ENCODE measurements around the gene ANKMY1. TPM values are rescaled to one million over a fixed set of nuclear protein-coding genes. Genes with fewer than 3 reads are reported as not detected.
"Not testable (repeated sequence)": the region's sequence is repeated elsewhere in the genome, so short reads cannot be mapped to it uniquely, and the experiment has no call there.

Gene ANKMY1
- polyA plus RNA-seq, 3 donors: 10.5 to 14.9 (median 11.4) TPM

DNA sequence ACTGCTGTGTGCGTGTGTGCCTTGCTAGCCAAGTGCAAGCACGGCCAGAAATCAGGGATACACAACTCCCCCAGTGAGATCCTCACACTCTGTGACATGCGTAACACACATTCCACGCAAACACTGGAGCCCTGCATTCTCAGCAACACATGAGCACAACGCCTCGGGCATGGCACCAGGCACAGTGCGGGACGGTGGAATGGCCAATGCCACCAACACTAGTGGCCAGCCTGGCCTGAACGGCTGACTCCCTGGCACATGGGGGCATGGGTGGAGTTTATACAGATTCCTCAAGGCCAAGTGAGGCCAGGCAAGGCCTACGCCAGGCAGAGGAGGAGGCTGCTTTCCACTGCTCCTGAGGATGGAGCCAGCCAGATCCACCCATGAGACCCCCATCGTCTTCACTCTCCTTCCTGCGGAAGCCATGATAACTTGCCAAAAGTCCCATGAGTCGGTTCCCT lies 56.2 kb downstream of the ANKMY1 start:
- DNase-seq (ENCODE audit: extremely low read depth in 1 of 11, low read depth in 9 of 11, low spot score in 4 of 11): no peak

DNA sequence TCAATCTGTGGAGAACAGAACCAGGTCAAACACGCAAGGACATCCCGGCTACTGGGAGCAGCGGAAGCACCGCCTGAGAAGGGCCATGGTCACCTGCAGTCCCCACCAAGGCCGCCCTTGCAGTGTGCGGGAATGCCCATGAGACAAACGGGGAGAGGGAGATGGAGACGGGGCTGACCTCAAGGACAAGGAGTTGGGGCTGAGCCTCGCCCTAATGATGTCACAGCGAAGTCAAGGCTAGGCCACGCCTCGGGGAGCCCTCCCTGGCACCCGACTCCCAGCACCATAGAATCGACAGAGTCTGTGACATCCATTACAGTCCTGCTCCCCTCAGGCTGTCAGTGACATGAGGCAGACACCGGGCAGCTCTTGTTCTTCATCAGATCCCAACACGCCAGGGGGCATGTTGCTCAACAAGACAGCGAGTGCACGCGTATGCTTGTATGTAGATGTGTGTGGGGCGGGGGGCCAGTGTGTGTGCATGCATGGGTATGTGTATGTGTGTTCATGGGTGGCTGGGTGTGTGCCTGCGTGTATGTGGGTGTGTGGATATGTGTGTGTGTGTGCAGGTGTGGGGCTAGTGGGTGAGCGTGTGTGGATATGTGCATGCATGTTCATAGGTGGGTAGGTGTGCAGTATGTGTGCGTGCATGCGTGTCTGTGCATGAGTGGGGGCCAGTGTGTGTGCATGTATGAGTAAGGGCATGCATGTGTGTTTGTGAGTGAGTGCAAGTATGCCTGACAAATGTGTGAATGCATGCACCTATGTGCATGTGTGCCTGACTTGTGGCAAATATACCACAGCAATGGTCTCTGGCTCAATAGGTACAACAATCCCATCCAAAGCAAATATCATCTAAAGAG lies 57.0 kb downstream of the ANKMY1 start:
- DNase-seq (ENCODE audit: extremely low read depth in 1 of 11, low read depth in 9 of 11, low spot score in 4 of 11): no peak

DNA sequence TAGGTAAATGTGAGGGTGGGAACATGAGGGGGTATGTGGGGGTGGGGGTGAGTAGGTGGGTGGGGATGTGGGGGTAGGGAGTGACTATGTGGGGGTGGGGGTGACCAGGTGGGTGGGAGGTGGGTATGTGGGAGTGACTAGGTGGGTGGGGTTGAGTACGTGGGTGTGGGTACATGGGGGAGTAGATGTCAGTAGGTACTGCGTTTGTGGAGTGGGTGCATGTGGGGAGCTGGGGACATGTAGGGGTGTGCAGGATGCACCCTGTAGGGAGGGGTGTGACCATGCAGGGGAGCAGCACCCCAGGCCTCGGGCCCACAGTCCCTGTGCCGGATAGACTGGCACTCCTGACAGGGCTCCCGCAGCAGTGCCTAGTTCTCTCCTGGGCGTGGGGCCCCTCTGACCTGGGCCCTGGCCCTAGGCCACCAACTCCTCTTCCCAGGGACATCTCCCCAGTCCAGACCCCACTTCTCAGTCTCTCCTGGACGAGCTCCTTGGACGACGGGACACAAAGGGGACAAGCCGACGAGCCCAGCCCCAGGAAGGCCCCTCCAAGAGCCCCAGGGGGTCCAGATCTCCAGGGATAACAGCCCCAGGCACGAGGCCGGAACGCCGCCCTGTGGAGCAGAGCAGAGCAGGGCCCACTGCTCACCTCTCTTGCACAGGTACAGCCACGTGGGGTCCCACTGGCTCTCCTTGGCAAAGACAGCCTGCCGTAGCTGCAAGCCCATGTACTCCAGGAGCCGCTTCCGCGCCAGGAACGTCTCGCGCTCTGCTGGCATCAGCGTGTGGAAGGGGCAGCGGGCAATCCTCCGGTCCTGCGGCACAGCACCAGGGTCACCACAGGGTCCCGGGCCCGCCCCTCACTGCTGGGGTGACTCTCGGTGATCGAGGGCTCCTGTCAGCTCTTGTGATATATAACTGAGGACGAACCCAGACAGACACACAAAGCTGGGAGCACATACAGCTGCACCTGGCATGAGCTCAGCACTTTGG lies 58.2 kb downstream of the ANKMY1 start:
- no peak for DNase-seq (ENCODE audit: extremely low read depth in 1 of 11, low read depth in 9 of 11, low spot score in 4 of 11)

DNA sequence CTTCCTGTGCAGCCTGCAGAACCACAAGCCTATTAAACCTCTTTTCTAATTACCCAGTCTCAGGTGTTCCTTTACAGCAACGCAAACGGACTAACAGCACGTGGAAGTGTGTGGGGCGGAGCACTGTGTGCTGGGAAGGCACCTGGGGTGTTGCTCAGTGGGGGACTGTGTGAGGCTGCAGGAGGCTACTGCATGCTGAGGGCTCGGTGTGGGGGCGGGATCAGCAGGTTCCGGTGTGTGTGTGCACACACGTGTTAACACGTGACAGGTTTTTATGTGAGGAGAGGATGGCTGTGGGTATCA lies 58.9 kb downstream of the ANKMY1 start:
- DNase-seq (ENCODE audit: extremely low read depth in 1 of 11, low read depth in 9 of 11, low spot score in 4 of 11): no peak

DNA sequence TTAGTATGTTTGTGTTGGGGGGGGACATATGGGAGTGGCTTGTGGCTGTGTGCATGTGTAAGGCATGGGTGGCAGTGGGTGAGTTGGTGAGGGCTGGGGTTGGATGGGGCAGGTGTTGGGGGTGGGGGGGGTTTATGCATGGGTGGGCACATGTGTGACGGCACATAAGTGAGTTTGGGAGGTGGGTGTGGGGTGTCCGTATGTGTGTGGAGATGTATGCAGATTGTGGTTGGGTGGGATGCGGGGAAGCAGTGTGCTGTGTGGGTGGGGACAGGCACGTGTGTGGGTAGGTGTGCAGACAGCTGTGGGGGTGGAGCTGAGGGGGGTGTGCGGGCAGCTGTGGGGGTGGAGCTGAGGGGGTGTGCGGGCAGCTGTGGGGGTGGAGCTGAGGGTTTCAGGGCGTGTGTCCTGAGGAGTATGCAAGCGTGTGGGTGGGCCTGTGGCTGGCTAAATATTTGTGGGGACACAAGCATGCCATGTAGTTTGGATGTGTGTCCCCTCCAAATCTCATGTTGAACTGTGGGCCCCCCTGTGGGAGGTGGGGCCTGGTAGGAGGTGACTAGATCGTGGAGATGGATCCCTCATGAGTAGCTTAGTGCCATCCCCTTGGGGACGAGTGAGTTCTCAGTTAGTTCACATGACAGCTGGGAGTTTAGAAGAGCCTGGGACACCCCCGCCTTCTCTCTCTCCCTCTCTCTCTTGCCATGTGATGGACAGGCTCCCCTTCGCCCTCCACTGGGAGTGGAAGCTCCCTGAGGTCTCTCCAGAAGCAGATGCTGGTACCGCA lies 59.4 kb downstream of the ANKMY1 start:
- no peak for DNase-seq (ENCODE audit: extremely low read depth in 1 of 11, low read depth in 9 of 11, low spot score in 4 of 11)

DNA sequence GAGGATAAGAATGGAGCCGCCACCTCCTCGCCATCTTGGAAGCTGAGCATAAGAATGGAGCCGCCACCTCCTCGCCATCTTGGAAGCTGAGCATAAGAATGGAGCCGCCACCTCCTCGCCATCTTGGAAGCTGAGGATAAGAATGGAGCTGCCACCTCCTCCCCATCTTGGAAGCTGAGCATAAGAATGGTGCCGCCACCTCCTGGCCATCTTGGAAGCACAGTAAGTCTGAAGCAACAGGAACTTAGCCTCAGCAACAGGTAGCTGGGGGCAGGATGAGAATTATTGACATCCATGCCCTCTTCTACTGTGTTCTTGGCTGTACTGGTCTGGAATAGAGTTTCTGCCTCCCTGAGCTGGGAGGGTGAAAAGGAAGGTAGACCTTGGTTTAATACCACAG lies 60.7 kb downstream of the ANKMY1 start:
- DNase-seq (ENCODE audit: extremely low read depth in 1 of 11, low read depth in 9 of 11, low spot score in 4 of 11): not testable (repeated sequence)

DNA sequence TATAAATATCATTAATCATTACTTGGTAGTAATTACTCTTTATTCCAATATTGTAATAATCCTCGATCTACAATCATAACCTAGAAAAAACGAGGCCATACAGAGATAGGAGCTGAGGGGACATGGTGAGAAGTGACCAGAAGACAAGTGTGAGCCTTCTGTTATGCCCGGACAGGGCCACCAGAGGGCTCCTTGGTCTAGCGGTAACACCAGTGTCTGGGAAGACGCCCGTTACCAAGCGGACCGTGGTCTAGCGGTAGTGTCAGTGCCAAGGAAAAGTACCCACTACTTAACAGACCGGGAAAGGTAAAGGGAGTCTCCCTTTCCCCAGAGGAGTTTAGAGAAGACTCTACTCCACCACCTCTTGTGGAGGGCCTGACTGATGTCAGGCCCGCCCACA lies 62.8 kb downstream of the ANKMY1 start:
- DNase-seq (ENCODE audit: extremely low read depth in 1 of 11, low read depth in 9 of 11, low spot score in 4 of 11): not testable (repeated sequence)

DNA sequence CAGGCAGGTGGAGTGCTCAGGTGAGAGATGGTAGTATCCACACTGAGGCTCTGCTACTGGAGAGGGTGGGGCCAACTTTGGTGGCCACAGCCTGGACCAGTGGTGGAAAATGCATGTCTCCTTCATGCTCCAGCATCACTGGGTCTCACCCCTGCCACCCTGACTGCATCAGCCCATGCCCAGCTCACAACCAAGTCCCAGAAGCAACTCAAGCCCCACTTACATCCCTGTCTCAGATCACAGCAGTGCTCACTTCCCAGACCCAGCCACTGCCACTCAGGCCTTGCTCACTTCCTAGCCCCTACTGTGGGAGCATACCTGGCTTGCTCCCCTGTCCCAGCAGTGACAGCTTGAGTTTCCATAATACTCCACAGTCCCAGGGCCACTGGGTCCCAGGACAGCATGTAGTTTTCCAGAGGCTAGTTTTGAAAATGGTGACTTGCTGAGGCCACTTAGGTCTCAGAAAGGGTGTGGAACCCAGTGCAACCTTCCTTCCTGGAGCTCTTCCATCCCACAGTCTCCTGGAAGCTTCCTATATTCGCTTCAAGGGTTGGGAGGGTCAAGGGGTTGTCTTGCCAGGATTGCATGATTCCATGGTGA lies 63.5 kb downstream of the ANKMY1 start:
- DNase-seq (ENCODE audit: extremely low read depth in 1 of 11, low read depth in 9 of 11, low spot score in 4 of 11): no peak

DNA sequence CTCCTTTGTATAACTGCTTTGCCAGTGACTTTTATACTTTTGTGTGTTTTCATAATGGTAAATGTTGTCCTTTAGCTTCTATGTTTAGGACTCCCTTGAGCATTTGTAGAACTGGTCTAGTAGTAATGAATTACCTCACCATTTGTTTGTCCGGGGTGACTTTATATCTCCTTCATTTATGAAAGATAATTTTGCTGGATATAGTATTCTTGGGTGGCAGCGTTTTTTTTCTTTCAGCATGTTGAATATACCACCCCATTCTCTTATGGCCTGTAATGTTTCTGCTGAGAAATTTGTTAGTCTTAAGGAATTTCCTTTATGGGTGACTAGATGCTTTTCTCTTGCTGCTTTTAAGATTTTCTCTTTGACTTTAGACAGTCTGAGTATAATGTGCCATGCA lies 66.3 kb downstream of the ANKMY1 start:
- DNase-seq (ENCODE audit: extremely low read depth in 1 of 11, low read depth in 9 of 11, low spot score in 4 of 11): no peak

DNA sequence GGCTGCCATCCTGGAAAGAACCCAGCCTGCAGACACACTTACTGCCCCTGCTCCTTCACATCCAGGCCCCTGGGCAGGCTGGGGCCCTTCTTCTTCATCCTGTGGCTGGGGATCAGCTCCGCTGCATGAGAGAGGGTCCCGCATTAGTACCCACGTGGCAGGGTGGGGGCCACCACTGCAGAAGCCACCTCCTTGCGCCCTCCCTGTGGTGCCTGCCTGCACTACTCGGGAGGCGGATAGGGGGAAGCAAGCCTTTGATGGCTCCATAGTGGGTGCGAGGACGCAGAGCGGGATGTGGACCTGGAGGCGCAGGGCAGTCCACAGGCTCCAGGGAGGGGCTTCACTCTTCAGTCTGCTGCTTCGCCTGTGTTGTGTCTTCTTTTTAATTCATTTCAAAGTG lies 75.6 kb downstream of the ANKMY1 start:
- DNase-seq (ENCODE audit: extremely low read depth in 1 of 11, low read depth in 9 of 11, low spot score in 4 of 11): no peak

DNA sequence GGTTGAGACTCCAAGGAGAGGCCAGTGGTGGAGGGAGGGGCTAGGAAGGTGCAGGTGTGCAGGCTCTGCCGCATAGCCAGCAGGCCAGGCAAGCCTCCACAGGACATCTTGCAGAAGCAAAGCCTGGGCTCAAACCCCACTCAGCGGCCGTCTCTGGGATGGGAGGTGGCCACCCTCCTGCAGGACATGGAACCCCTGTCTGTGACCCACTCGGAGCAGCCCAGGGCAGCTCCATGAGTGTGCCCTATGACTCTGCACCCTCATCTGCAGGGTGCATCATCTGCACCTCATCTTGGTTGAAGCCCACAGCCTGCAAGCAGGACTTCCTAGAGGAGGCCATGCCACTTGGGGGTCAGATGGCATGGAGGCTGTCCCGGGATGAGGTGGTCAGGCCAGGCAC lies 76.1 kb downstream of the ANKMY1 start:
- DNase-seq (ENCODE audit: extremely low read depth in 1 of 11, low read depth in 9 of 11, low spot score in 4 of 11): no peak

DNA sequence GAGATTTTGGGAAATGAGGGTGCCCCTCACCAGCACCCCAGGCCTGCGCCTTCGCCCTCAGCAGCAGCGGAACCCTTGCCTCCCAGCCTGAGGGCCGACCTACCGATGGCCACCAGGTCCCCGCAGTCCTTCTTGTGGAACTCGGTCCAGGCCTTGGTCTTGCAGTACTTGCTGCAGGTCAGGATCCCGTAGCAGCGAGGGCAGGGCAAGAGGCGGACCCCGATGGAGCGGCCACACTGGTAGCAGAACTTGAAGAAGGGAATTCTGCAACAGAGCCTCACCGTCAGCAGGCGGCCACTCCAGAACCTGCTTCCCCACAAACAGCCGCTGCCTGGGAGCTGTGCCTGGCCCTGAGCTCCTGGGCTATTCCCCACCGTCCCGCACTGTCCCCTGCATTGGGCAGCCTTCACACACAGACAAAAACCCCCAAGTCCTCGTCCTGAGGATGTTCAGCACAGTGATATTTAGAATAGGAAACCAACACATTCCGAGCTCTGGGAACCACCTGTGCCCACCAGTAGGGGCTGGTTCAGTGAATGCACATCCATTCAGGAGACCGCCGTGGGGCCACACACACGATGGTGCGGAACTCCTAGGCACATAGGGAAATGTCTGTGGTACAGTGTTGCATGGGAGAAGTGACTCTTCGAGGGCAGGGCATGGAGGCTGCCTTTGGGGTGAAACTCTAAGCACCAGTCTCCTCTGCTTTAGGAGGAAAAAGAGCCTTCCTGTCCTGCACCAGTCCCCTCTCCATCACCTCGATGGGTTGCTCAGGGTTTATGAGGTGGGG lies 76.8 kb downstream of the ANKMY1 start:
- no peak for DNase-seq (ENCODE audit: extremely low read depth in 1 of 11, low read depth in 9 of 11, low spot score in 4 of 11)

DNA sequence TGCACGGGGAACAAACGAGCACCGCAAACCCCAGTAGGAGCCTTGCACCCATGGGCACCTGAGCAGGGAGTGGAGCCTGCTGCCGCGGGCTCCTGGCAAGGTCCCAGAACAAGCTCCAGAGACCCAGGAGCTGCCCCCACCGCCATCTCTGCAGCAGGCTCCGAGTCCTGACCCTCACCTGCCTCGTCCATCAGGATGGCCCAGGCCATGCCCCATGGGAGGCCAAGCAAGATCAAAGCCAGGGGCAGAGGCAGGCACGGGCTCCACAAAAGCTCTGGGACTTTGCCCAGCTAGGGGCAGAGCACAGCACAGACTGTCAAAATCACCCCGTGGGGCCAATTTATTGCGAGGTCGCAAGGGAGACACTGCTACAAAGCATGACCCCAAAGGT lies 78.7 kb downstream of the ANKMY1 start:
- DNase-seq (ENCODE audit: extremely low read depth in 1 of 11, low read depth in 9 of 11, low spot score in 4 of 11): no peak

DNA sequence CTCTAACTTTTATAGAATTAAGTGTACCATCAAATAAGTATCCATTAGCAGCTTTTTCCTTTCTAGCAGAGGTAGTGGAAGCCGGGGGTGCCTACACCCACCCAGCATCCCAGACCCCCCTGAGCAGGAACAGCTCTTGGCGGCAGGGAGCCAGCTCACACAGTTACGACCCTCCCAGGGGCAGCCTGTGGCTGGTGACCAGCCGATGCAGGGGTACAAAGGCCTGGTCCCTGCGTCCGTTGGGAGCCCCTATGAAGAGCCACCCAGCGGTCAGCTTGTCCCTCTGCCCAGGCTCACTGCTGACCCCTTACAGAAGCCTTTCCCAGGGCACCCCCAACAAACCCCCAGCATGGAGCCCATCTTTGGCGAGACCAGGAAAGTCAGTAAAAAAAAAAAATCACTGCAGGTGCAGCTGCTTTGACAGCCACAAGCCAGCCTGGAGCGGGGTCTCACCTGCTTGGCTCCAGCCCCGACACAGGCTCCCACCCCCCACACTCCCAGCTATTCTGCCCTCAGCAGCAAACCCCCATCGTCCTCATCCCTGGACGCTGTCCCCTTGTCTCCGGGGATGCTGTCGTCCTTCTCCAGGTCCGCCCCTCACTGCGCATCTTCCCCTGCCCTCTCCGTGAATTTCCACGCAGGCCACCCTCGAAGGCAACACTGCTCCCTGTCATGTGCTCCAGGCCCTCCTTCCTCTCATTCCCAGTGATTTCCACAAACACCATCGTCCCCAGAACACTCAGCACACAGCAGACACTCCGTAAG lies 79.3 kb downstream of the ANKMY1 start:
- DNase-seq (ENCODE audit: extremely low read depth in 1 of 11, low read depth in 9 of 11, low spot score in 4 of 11): no peak

DNA sequence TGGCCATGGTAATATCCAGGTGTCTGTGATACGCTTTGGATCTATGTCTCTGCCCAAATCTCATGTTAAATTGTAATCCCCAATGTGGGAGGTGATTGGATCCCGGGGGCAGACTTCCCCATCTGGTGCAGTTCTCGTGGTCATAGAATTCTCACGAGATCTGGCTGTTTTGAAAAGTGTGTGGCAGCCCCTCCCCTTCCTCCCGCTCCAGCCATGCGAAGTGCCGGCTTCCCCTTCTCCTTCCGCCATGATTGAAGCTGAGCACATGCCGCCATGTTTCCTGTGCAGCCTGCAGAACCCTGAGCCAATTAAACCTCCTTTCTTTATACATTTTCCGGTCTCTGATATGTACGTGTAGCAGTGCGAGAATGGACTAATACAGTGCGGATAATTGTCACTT lies 79.9 kb downstream of the ANKMY1 start:
- no peak for DNase-seq (ENCODE audit: extremely low read depth in 1 of 11, low read depth in 9 of 11, low spot score in 4 of 11)

DNA sequence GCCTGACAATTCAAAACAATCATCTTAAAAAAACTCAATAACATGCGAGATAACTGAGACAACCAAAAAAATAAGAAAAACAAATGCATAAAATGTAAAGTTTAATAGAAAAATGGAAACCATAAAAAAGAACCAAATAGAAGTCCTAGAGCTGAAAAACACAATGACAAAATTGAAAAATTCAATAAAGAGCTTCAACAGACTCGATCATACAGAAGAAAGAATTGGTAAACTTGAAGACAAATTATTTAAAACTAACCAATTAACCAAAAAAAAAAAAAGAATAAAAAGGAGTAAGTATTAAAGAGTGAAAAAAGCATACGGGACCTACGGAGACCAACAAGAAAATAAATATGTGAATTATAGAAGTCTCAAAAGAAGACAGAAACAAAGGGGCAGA lies 84.6 kb downstream of the ANKMY1 start:
- no peak for DNase-seq (ENCODE audit: extremely low read depth in 1 of 11, low read depth in 9 of 11, low spot score in 4 of 11)

DNA sequence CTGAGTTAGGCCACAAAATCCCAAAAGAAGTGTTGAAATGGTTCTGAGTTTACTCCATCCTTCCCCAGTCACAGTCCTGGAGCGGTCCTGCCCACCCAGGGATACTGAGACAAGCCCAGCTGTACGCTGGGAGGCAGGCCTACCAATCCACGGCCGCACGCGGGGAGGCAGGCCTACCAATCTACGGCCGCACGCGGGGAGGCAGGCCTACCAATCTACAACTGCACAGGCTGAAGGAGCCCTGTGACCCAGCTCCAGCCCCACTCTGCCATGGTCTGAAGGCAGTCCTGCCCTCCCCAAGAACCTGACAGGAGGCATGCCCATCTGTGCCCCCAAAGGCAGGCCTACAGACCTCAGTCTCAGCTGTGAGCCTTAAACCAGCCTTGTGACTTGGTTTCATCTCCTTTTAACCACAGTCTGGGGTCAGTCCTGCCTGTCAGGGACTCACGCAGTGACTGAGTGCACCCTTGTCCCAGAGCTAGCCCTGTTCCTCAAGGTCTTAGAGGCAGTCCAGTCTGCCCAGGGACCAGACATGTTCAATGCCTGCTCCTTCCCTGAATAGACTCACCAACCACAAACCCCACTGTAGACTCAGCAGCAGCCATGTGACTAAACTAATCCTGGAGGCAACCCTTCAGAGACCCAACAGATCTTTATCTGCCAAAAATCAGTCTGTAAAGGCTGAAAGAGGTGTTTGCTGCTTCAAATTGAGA lies 85.6 kb downstream of the ANKMY1 start:
- no peak for DNase-seq (ENCODE audit: extremely low read depth in 1 of 11, low read depth in 9 of 11, low spot score in 4 of 11)
